Measurements from ENCODE around the gene ALK.

Gene ALK

DNA sequence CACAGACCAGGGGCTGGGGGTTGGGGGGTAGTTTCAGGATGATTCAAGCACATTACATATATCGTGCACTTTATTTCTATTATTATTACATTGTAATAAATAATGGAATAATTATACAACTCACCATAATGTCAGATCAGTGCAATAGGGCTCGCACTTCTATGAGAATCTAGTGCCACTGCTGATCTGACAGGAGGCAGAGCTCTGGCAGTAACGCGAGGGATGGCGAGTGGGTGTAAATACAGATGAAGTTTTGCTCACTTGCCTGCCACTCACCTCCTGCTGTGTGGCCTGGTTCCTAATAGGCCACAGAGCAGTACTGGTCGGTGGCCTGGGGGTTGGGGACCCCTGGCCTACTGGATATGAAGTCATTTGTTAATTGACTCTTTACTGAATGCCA, 615.6 kb downstream of the ALK start:
- DNase-seq: no peak

- DNase-seq: no peak
These were observed 616.9 kb downstream of the ALK start for GRCh38 chr2:29304399-29305060.

DNA sequence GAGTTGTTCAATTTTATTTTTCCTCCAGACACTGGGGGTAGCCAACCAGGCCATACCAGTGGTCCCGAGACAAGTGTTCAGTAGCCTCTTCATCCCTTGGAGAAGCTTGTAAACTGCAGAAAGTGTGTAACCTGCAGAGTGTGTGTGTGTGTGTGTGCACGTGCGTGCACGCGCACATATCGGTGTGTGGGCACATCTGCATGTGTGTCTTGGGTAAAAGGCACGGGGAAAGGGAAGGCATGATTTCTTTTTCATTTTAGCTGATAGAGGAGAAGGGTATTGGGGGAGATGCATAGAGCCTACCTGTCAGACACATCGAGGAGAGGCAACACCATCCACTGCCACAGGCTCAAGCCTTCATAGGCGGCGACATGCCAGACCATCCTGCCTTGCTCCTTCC, 624.8 kb downstream of the ALK start:
- DNase-seq: no peak

DNA sequence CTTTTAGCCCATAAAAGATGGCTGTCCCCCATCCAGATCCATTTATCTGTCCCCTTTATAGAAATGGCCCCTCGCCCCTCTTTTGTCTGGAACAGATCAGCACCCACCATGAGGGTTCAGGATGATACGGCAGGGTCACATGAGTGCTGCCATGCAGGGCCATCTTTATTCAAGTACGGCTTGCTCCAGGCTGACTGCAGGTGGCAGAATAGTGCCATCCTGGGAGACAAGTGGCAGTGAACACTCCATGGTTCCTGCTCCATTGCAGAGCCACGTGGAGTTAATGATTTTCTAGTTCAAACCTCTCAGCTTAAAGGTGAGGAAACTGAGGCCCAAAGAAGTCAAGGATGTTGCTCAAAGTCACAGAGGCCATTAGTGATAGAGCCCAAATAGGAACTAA, 625.5 kb downstream of the ALK start:
- DNase-seq: no peak

- no peak for DNase-seq
These were observed 627.5 kb downstream of the ALK start for GRCh38 chr2:29293830-29294438.

GRCh38 chr2:29290293-29291047, 630.9 kb downstream of the ALK start:
- DNase-seq: no peak

- DNase-seq: no peak
These were observed 636.7 kb downstream of the ALK start for GRCh38 chr2:29284671-29285070.

DNA sequence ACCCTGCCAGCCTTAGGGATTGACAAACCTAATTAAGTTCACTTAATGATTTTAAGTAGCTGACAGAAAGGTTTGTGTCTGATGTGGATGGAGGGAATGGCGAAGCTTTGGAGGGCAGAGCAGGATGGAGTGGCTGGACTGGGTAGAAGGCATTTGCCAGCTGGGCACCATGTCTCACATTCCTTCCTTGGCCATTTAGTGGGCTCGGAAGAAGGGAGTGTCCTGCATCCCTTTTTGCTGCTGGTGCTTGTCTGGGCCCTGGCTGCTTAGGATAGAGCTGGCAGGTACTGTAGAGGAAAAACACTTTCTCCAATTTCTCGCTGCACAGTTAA, 639.5 kb downstream of the ALK start:
- no peak for DNase-seq

DNA sequence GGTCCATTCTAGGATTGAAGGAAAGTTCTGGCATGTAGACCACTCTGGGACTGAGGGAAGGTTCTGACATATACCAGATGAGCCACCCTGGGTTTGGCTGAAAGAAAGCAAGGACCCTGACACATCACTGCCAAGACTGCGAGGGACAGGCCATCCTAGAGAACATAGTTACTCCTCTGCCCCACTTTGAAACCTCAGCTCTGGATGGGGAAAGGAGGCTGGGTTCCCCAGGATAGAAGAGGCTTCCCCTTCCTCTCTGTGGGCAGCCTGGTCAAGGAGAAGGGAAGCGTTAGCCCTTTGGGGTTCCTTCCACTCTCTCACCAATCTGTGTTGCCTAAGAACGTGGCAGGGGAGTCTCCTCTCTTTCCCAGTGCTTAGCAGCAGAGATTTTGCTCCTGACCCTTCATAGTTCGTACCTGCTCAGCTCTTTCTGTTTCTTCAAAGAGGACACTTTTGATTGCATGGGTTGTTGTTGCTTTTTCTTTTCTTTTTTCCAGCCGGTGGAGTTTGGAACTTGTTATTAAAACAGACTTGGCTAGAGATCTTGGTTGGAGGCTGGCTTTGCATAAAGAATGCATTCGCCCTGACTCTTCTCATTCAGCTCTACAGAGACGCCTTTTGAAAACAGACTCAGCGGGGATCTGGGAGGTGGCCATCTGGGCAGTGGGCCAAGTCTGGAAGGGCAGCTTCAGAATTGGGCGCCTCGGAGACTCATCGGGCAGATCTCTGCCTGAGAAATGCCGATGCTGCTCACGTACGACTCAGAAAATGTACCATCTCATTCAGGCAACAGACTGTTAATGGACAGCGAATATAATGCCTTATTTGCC, 640.1 kb downstream of the ALK start:
- no peak for DNase-seq

DNA sequence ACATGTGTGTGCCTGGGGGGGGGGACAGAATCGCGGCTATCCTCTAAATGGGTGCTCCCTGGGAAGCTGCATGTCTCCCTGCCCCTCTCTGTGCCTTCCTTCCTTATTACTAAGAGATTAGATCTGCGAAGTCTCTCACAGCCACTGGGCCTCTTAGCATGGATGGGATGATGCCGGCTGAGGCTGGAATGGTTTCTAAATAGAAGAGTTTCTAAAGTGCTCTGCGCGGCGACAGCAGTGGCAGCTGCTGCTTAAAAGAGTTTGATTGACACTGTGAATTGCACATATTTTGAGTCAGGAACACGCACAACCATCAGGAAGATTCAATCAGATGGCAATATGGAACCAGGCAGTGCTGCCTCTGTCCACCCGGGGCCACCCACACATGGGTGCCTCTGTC, 642.4 kb downstream of the ALK start:
- no peak for DNase-seq

DNA sequence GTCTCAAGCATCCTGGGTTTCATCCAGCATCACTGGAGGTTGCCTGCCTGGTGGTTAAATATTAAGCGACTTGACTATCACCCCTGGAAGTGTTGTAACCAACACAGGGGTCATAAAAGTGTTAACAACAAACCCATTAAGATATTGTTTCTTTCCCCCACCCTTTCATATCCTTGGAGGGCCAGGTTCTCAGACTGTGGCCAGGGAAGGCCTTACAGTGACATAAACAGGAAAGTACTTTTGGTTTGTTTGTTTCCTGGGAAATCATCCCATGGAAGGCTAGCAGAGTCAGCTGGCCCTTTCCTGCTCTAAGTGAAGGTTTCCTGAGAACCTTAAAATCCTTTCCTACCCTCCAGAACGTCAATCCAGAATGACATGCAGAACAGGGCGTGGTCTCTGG, 645.2 kb downstream of the ALK start:
- no peak for DNase-seq

DNA sequence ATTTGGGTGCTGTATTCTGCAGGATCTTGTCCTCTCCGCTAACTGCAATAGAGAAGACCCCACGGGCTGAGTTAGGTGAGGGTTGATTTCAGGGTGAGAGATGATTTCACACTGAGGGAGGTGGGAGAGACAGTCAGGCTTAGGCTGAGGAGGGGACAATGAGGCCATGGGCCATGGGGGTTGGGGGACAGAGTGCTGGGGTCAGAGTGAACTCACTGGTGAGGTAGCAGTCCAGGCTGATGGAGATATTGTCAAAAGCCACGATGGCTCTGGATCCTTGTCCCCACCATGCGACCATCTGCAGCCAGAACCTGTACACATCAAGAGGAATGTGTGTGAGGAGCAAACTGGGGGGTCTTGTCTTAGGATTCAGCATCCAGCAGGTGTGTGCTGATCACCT, 646.2 kb downstream of the ALK start:
- DNase-seq: no peak

GRCh38 chr2:29273685-29274611, 647.4 kb downstream of the ALK start:
- no peak for DNase-seq

GRCh38 chr2:29273004-29273684, 648.2 kb downstream of the ALK start:
- DNase-seq: no peak

GRCh38 chr2:29272311-29272710, 649.1 kb downstream of the ALK start:
- DNase-seq: no peak

DNA sequence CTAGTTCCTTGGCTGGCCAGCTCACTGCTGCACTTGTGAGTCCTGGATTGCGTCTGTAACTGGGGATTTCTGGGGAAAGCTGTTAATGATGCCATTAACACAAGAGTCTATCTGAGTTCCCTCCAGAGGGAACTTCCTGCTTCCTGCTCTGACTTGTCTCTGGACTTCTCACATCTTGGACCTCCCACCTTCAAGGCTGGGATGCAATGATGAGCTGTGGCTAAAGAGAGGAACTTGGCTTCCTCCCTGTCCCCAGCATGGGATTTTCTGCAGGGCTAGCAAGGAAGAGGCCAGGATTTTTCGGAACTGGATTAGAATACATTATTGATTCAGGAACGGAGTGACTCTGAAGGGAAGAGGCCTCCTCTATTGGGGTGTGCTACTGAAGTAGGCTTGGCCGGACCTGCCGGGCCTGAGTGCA, 650.7 kb downstream of the ALK start:
- no peak for DNase-seq

GRCh38 chr2:29269765-29270109, 651.6 kb downstream of the ALK start:
- DNase-seq: no peak

DNA sequence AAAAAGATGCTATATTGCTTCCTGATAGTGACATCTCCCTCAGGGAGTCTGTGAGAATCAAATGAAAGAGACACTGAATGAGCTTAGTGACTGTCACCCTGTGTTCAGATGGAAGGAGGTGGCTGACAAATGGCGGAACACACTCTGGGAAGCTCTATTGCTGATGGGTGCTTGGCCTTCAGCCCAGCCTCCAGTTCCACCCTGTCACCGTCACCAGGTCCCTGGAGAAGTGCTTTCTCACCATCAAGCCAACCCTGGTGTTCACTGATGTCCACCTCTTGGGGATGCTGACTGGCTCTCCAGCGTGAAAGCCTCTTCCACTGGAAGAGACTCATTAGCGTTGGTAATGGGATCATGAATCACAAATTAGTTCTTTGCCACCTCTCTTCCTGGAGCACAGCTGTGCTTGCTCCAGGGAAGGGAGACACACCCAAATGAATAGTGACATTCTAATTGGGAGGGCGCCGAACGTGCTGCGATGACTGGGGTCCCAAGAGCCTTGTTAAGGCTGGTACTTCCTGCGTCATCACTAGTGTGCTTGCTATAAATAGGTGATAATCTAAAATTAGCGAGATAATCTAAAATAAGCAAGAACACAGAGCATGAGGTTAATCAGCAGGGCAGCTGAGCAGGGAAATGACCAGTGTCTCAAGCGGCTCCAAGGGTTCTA, 652.2 kb downstream of the ALK start:
- no peak for DNase-seq

DNA sequence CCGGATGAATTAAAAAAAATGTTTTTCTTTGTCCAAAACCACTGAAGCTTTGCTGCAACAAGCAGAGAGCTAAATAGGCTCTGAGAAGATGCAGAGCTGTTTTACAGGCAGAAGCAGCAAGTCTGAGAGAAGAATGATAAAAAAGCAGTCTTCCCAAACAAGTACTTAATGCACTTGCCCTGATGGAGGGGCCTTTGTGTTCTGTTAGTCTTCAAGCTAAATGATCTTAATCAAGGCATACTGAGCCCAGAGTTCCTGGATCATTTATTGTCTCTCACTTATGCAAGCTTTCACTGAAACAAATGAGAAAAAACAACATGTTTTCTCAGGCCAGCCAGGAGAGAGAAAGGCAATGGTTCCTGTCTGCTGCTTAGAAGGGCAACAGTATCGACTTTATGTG, 653.7 kb downstream of the ALK start:
- DNase-seq: no peak

GRCh38 chr2:29263886-29264285, 657.5 kb downstream of the ALK start:
- DNase-seq: no peak

- DNase-seq: no peak
These were observed 658.6 kb downstream of the ALK start for GRCh38 chr2:29262681-29263260.

All from activated naive CD4-positive, alpha-beta T cell treated with anti-CD3 and anti-CD28 coated beads, Interleukin-2, amount 50 U/mL, for 16 hours (primary cell).